Peyer's patch (tissue), 4 donors: ENCODE results near the gene FHOD3. TPM values are rescaled to one million over a fixed set of nuclear protein-coding genes. Genes with fewer than 3 reads are reported as not detected.

Experiments used
- DNase-seq, 3 donors: peaks; one replicate each; pipeline ENCODE4 v3.0.0-alpha.2; 2017 to 2019
- H3K27ac ChIP-seq, 4 donors: fragments of 200-600 bp; sonication (generic); one replicate each; pipeline ENCODE4 v1.5.1; 2016 to 2019
- H3K27me3 ChIP-seq, 2 donors: fragments of 200-600 bp; sonication (generic); one replicate each; pipeline ENCODE4 v1.5.1; 2019
- H3K36me3 ChIP-seq, 3 donors: fragments of 200-600 bp; sonication (generic); one replicate each; pipeline ENCODE4 v1.5.1; 2016 to 2019
- H3K4me1 ChIP-seq, 4 donors: fragments of 200-600 bp; sonication (generic); one replicate each; pipeline ENCODE4 v1.5.1; 2016 to 2019
- H3K4me3 ChIP-seq, 4 donors: fragments of 200-600 bp; sonication (generic); 1 replicate in 3 of 4; 2 replicates in 1 of 4; pipeline ENCODE4 v1.5.1; 2016 to 2019; ENCODE audit warnings: mild to moderate bottlenecking in 1 of 4
- H3K9me3 ChIP-seq, 4 donors: fragments of 200-600 bp; sonication (generic); one replicate each; pipeline ENCODE4 v1.5.1; 2016 to 2019; ENCODE audit warnings: mild to moderate bottlenecking in 1 of 4
- POLR2A ChIP-seq, 2 donors: fragments of 450-650 bp; IDR thresholded peaks; one replicate each; pipeline ENCODE4 v1.5.1; 2017; ENCODE audit warnings: antibody characterized with exemption in 2 of 2, mild to moderate bottlenecking in 2 of 2, moderate library complexity in 2 of 2
- total RNA-seq, 4 donors: library from RNA; depleted of rRNA; stranded (reverse); fragments of >200 nt; gene quantifications; one replicate each; pipeline ENCODE4 v1.1.0, GENCODE V29; 2016
- TF ChIP-seq, protein P1 (sequence below), 6 experiments: fragments of 450-650 bp in 4 of 6; fragments of 200-600 bp in 2 of 6; sonication (generic) in 1 of 6; IDR thresholded peaks; one replicate each; pipeline ENCODE4 v1.5.1; 2017 to 2019; ENCODE audit warnings: antibody characterized with exemption in 6 of 6, mild to moderate bottlenecking in 3 of 6, moderate library complexity in 1 of 6

FHOD3 gene
- total RNA-seq, 4 donors from 2014 or later, result 0.53 to 10.7 (median 4.6) TPM

DNA sequence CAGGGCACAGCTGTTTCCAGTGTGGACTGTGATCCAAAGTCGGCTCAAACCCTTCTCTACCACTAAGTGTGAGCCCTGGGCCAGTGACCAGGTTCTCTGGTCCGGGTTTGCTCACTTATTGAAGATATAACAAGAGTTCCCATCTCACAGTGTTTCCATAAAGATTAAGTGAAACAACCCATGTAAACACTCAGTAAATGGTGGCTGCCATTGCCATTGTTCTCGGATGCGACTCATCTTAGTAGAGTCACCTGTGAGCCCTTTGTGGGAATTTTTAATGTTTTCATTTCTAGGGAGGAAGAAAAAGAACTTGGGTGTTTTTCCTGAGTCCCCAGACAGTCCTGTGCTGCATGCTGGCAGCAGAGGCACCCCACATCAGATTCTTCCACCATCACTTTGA, 477.9 kb downstream of the FHOD3 start:
- no peak for DNase-seq
- Histone ChIP-seq H3K4me1 (no peaks in the 10 kb centered on the region), H3K27ac (no peak overlapping the region), H3K4me3 (no peak overlapping the region), H3K36me3 (no peaks in the 10 kb centered on the region), H3K9me3 (no peaks in the 10 kb centered on the region), H3K27me3 (no peaks in the 10 kb centered on the region)
- TF ChIP-seq, protein P1, sequence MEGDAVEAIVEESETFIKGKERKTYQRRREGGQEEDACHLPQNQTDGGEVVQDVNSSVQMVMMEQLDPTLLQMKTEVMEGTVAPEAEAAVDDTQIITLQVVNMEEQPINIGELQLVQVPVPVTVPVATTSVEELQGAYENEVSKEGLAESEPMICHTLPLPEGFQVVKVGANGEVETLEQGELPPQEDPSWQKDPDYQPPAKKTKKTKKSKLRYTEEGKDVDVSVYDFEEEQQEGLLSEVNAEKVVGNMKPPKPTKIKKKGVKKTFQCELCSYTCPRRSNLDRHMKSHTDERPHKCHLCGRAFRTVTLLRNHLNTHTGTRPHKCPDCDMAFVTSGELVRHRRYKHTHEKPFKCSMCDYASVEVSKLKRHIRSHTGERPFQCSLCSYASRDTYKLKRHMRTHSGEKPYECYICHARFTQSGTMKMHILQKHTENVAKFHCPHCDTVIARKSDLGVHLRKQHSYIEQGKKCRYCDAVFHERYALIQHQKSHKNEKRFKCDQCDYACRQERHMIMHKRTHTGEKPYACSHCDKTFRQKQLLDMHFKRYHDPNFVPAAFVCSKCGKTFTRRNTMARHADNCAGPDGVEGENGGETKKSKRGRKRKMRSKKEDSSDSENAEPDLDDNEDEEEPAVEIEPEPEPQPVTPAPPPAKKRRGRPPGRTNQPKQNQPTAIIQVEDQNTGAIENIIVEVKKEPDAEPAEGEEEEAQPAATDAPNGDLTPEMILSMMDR (IDR thresholded peaks at IDR 0.05), result no peak
- no peak for TF ChIP-seq POLR2A (IDR thresholded peaks at IDR 0.05)

DNA sequence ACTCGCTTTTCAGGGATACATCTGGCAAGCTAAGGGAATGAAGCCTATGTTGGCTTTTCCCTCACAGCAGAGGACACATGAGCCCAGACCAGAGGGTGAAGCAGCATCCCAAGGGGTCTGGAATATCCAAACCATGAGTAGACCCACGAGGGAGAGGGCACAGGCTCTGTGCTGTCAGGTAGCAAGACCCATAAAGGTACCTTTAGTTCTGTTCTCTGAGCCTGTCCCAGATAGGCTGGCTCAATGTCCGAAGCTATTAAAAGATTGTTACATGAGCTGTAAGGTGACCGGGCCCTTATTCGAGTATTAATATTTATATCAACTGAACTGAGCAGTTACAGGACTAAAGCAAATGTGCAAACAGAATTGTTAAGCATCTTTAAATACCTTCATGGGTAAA, 479.1 kb downstream of the FHOD3 start:
- TF ChIP-seq, protein P1 (IDR thresholded peaks at IDR 0.05), result no peak
- TF ChIP-seq POLR2A (IDR thresholded peaks at IDR 0.05), result no peak
- Histone ChIP-seq H3K27ac (no peak overlapping the region), H3K4me1 (no peaks in the 10 kb centered on the region), H3K27me3 (no peaks in the 10 kb centered on the region), H3K4me3 (no peak overlapping the region), H3K9me3 (no peaks in the 10 kb centered on the region), H3K36me3 (no peaks in the 10 kb centered on the region)
- DNase-seq, result no peak

DNA sequence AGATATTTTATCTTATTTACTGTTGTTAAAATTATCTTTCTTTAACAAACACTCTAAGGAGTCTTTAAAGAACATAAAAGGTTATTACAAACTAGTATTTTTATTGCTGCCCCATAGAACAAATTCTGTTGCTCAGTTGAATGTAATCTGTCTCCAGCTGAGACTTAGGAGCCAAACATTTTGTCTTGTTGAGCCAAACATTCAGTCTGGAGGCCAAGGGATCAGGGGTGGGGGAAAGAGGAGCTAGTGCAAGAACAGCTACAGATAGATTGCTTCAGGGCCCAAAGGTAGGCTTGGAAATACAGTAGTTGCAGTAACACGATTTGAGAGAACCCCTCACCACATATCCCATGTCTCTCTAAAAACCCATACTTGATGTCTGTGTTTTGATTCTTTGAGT, 480.1 kb downstream of the FHOD3 start:
- DNase-seq, result no peak
- H3K4me1 ChIP-seq, result no peaks in the 10 kb centered on the region
- H3K9me3 ChIP-seq, result no peaks in the 10 kb centered on the region
- H3K27ac ChIP-seq, result no peak overlapping the region
- TF ChIP-seq POLR2A (IDR thresholded peaks at IDR 0.05), result no peak
- no peaks in the 10 kb centered on the region for H3K36me3 ChIP-seq
- no peak overlapping the region for H3K4me3 ChIP-seq
- H3K27me3 ChIP-seq, result no peaks in the 10 kb centered on the region

DNA sequence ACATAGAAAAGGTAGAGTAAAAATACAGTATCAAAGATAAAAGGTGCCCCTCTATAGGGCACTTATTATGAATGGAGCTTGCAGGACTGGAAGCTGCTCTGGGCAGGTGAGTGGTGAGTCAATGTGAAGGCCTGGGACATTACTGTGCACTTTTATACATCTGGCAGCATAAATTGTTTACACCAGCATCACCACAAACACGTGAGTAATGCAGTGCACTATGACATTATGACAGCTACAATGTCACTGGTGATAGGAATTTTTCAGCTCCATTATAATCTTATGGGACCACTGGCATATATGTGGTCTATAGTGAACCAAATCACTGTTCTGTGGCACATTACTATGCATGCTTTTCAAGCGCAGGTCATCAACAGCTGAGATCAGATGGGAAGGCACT, 483.2 kb downstream of the FHOD3 start:
- Histone ChIP-seq H3K4me1 (no peaks in the 10 kb centered on the region), H3K27me3 (no peaks in the 10 kb centered on the region), H3K9me3 (no peaks in the 10 kb centered on the region), H3K27ac (no peak overlapping the region), H3K36me3 (no peaks in the 10 kb centered on the region), H3K4me3 (no peak overlapping the region)
- no peak for TF ChIP-seq POLR2A (IDR thresholded peaks at IDR 0.05)
- TF ChIP-seq, protein P1 (IDR thresholded peaks at IDR 0.05), result no peak
- no peak for DNase-seq

DNA sequence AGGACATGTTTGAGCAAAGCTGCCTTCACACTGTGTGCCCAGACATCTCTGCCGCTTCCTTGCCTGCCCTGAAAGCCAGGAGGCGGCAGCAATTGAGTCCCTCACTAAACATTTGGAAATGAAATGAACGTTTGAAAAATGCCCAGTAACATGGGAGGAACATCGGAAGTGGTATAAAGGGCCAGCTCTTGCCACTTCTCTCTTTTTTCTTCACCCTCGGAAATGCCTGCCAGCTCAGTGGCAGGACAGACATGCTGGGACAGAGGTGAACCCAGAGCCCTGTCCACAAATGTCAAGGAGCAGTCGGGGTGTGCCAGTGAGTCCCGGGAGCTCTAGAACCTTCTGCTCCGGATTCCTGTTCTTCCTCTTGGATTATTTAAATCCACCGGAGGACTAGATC, 485.2 kb downstream of the FHOD3 start:
- no peak for DNase-seq
- no peaks in the 10 kb centered on the region for H3K27me3 ChIP-seq
- H3K27ac ChIP-seq, result no peak overlapping the region
- no peak overlapping the region for H3K4me3 ChIP-seq
- no peaks in the 10 kb centered on the region for H3K36me3 ChIP-seq
- H3K4me1 ChIP-seq, result no peaks in the 10 kb centered on the region
- no peak for TF ChIP-seq POLR2A (IDR thresholded peaks at IDR 0.05)
- TF ChIP-seq, protein P1 (IDR thresholded peaks at IDR 0.05), result no peak
- H3K9me3 ChIP-seq, result no peaks in the 10 kb centered on the region

DNA sequence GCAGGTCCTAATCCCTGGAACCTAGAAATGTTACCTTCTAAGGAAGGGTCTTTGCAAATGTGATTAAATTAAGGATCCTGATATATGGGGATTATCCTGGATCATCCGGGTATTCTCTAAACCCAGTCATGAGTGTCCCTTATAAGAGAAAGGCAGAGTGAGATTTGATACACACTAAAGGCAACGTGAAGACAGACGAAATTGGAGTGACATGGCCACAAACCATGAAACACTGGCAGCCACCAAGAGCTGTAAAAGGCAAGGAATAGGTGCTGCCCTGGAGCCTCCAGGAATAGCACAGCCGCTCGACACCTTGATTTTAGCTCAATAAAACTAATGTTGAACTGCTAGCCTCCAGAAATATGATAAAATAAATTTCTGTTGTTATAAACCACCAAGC, 486.3 kb downstream of the FHOD3 start:
- Histone ChIP-seq H3K9me3 (no peaks in the 10 kb centered on the region), H3K4me3 (no peak overlapping the region), H3K36me3 (no peaks in the 10 kb centered on the region), H3K4me1 (no peaks in the 10 kb centered on the region), H3K27ac (no peak overlapping the region), H3K27me3 (no peaks in the 10 kb centered on the region)
- no peak for TF ChIP-seq POLR2A (IDR thresholded peaks at IDR 0.05)
- TF ChIP-seq, protein P1 (IDR thresholded peaks at IDR 0.05), result no peak
- DNase-seq, result no peak
